C4-2B (cell line): Measurements from ENCODE around the gene IL1R1.

Experiments
- H3K27ac ChIP-seq: fragments of 450-650 bp; 2 replicates; pipeline ENCODE4 v1.5.1; 2017
- ZFX ChIP-seq: fragments of 450-650 bp; IDR thresholded peaks from 2 replicates; pipeline ENCODE4 v1.6.1; 2017
- TF ChIP-seq, protein P1 (sequence below): fragments of 450-650 bp; conservative IDR thresholded peaks from 2 replicates; pipeline ENCODE4 v1.5.1; 2017; ENCODE audit warnings: mild to moderate bottlenecking

IL1R1 gene

GRCh38 chr2:102149644-102150455 is 7.3 kb downstream of the IL1R1 start:
- H3K27ac ChIP-seq, result no peak overlapping the region
- TF ChIP-seq ZFX, result no peak
- TF ChIP-seq, protein P1, sequence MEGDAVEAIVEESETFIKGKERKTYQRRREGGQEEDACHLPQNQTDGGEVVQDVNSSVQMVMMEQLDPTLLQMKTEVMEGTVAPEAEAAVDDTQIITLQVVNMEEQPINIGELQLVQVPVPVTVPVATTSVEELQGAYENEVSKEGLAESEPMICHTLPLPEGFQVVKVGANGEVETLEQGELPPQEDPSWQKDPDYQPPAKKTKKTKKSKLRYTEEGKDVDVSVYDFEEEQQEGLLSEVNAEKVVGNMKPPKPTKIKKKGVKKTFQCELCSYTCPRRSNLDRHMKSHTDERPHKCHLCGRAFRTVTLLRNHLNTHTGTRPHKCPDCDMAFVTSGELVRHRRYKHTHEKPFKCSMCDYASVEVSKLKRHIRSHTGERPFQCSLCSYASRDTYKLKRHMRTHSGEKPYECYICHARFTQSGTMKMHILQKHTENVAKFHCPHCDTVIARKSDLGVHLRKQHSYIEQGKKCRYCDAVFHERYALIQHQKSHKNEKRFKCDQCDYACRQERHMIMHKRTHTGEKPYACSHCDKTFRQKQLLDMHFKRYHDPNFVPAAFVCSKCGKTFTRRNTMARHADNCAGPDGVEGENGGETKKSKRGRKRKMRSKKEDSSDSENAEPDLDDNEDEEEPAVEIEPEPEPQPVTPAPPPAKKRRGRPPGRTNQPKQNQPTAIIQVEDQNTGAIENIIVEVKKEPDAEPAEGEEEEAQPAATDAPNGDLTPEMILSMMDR, result no peak

DNA sequence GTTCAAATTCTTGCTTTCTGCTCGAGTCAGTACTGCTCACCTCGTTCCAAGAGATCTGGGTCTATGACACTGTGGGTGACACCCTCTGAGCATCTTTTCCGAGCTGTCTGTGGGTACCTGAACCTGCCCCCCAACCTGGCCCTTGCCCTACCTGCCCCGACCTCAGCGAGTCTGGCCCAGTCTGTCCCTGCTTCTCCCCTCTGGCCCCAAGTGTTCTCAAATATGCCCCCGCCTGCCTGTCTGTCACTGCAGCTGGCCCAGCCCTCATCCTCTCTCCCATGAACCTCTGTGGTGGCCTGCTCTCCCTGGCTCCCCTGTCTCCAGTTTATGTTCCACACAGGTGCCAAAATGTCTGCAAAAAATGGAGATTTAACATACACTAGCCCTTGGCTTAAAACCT is 11.8 kb downstream of the IL1R1 start:
- H3K27ac ChIP-seq, result no peak overlapping the region
- TF ChIP-seq ZFX, result no peak
- TF ChIP-seq, protein P1, result no peak

GRCh38 chr2:102154946-102155702 is 12.6 kb downstream of the IL1R1 start:
- peak overlapping the region; percentile 26 for H3K27ac ChIP-seq
- TF ChIP-seq ZFX, result no peak
- TF ChIP-seq, protein P1, result no peak

DNA sequence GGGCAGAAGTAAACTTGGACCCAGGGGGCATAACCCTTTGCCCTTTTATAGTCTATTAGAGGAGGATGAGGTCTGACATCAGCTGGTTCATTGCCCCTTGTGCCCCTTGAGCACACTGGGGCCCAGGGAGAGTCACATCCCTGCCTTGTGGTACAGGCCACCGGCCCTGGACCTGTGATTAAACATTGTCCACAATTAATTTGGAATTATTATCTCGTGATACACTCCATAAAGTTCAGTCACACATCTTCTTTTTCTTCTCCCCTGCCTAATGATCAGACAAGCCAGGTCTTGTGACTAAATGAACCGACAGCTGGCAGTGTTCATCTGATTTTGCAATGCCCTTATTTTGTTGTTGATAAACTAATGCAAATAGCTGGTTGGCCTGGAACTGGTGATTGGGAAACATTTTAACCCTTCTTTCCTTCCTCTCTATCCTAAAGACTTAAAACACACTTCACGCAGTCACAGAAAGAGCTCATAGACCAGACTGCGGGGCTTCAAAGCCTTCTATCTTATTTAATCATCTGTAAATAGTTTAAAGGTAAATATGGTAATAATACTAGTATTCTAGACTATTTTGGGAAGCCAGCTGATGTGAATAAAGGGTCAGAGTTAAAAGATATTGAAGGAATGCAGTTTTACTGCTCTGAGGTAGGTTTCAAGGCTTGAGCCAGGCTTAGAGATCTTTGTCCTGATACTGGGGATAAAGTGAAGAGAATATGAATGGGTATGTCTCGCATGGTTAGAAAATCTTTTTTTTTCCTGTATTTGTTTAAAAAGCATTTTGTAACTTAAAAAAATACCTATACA is 13.4 kb downstream of the IL1R1 start:
- peak overlapping the region; percentile 26 for H3K27ac ChIP-seq
- TF ChIP-seq ZFX, result no peak
- TF ChIP-seq, protein P1, result no peak

DNA sequence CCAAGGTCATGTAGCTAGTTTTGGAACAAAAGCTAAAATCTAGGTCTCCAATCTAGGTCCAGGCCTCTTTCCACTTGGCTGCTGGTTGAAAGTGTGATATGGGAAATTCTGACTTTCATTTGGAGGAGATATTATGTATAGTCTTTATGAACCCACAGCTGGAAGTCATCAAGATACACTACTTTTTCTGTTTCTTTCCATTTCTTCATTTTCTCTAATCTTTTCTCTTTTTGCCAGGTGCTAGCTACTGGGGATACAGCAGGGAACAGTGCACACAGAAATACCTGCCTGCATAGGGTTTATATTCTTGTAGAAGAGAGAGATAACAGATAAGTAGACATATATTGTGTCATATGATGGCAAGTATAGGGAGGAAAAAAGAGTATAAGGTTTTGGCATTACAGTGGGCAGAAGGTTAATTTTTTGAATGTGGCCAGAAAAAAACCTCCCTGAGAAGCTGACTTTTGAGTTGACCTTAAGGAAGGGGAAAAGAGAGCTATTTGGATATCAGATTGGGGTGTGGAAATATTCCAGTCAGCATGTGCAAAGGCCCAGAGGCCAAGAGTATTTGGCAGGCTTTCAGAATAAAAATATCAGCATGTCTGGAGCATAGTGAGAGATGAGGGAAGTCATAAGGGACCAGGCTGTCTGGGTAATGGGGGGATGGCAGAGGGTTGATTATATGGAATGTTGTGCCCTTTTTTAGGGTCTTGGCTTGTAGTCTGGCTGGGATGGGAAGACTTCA is 15.6 kb downstream of the IL1R1 start:
- no peak for TF ChIP-seq ZFX
- TF ChIP-seq, protein P1, result no peak
- no peak overlapping the region for H3K27ac ChIP-seq

DNA sequence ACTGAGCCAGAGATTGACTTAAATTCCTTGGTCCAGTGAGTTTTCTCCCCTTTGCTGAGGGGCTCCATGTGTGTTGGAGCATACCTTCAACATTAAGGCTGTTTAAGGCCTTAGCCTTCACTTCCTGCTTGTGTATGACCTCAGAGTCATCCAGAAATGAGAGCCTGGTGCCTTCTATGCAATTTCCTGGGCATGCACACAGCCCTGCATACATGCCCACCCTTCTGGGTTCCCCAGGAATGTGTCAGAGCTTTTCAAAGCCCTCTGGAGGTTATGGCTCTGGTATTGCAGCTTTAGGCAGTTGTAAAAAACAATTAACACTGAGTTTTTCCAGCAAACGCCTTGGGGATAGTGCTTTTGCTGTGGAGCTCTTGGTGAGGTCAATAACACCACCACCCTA is 16.7 kb downstream of the IL1R1 start:
- H3K27ac ChIP-seq, result peak overlapping the region; percentile 11; the same call in 1 of the 2 replicates
- TF ChIP-seq ZFX, result no peak
- TF ChIP-seq, protein P1, result no peak
